CD14-positive monocyte (primary cell): Measurements from ENCODE around the gene NUBP2. TPM values are rescaled to one million over a fixed set of nuclear protein-coding genes. Genes with fewer than 3 reads are reported as not detected.

Source experiments
- DNase-seq, 3 donors: peaks; one replicate each; pipeline ENCODE4 v3.0.0-alpha.2; 2011 to 2022
- H2AFZ ChIP-seq: 2 replicates; pipeline ENCODE4 v1.6.0; 2012; ENCODE audit warnings: mild to moderate bottlenecking, low read depth, low read length, inconsistent platforms; ENCODE audit not compliant: insufficient read depth, poor library complexity, severe bottlenecking
- H3K27ac ChIP-seq, 2 donors: 1 replicate in 1 of 2; 2 replicates in 1 of 2; pipeline ENCODE4 v1.5.1; 2012 to 2013; ENCODE audit warnings: low read length in 2 of 2, control low read depth in 1 of 2, inconsistent platforms in 1 of 2, low read depth in 1 of 2, mild to moderate bottlenecking in 1 of 2
- H3K27me3 ChIP-seq, 2 donors: one replicate each; pipeline versions ENCODE4 v1.6.0 to v1.6.1; 2011 to 2013; ENCODE audit warnings: low read length in 2 of 2; ENCODE audit not compliant: control insufficient read depth in 2 of 2, insufficient read depth in 2 of 2
- H3K36me3 ChIP-seq, 2 donors: replicated peaks in 1 of 2; 1 replicate in 1 of 2; 2 replicates in 1 of 2; pipeline versions ENCODE4 v1.5.1 to v1.6.1; 2012 to 2013; ENCODE audit warnings: low read length in 2 of 2, control low read depth in 1 of 2, inconsistent platforms in 1 of 2, mild to moderate bottlenecking in 1 of 2; ENCODE audit not compliant: insufficient read depth in 2 of 2, control insufficient read depth in 1 of 2
- H3K4me1 ChIP-seq, 2 donors: 1 replicate in 1 of 2; 2 replicates in 1 of 2; pipeline versions ENCODE4 v1.5.1 to v1.6.1; 2012 to 2013; ENCODE audit warnings: low read length in 2 of 2, control low read depth in 1 of 2, inconsistent platforms in 1 of 2, mild to moderate bottlenecking in 1 of 2, moderate library complexity in 1 of 2; ENCODE audit not compliant: insufficient read depth in 2 of 2, control insufficient read depth in 1 of 2
- H3K4me2 ChIP-seq: replicated peaks from 2 replicates; pipeline ENCODE3; 2012; ENCODE audit warnings: low read length, moderate library complexity, mild to moderate bottlenecking; ENCODE audit not compliant: poor library complexity, severe bottlenecking; ENCODE audit errors: extremely low read depth
- H3K4me3 ChIP-seq, 3 experiments: fragments of 200-600 bp in 1 of 3; sonication (generic) in 1 of 3; replicated peaks in 1 of 3; 1 replicate in 2 of 3; 2 replicates in 1 of 3; pipeline ENCODE4 v1.5.1; 2011 to 2013; ENCODE audit warnings: low read length in 3 of 3, mild to moderate bottlenecking in 3 of 3, control low read depth in 2 of 3, low read depth in 2 of 3, inconsistent platforms in 1 of 3, moderate library complexity in 1 of 3
- H3K79me2 ChIP-seq: 2 replicates; pipeline ENCODE4 v1.6.0; 2012; ENCODE audit warnings: mild to moderate bottlenecking, control low read depth, inconsistent platforms, low read length, moderate library complexity; ENCODE audit not compliant: insufficient read depth
- H3K9ac ChIP-seq: 2 replicates; pipeline ENCODE4 v1.6.0; 2017; ENCODE audit warnings: low read length, mild to moderate bottlenecking; ENCODE audit not compliant: insufficient read depth, poor library complexity, severe bottlenecking
- H3K9me3 ChIP-seq, 2 donors: replicated peaks in 1 of 2; 1 replicate in 1 of 2; 2 replicates in 1 of 2; pipeline versions ENCODE4 v1.5.1 to v1.6.1; 2012 to 2013; ENCODE audit warnings: low read length in 2 of 2, control low read depth in 1 of 2; ENCODE audit not compliant: control insufficient read depth in 1 of 2, insufficient read depth in 1 of 2
- H4K20me1 ChIP-seq: 2 replicates; pipeline ENCODE4 v1.6.0; 2012; ENCODE audit warnings: mild to moderate bottlenecking, low read length, control low read depth, moderate library complexity; ENCODE audit not compliant: insufficient read depth
- H3K27ac Mint-ChIP-seq, 7 donors: one replicate each; pipeline ENCODE4 v1.8.0; 2020; ENCODE audit warnings: mild to moderate bottlenecking in 7 of 7, mixed read lengths in 7 of 7, moderate library complexity in 6 of 7, inconsistent platforms in 2 of 7
- H3K27me3 Mint-ChIP-seq, 3 donors: one replicate each; pipeline ENCODE4 v1.8.0; 2021 to 2022; ENCODE audit warnings: low read depth in 3 of 3, mild to moderate bottlenecking in 3 of 3, mixed read lengths in 3 of 3, moderate library complexity in 3 of 3, inconsistent platforms in 1 of 3
- H3K36me3 Mint-ChIP-seq, 2 donors: one replicate each; pipeline ENCODE4 v1.8.0; 2020; ENCODE audit warnings: mixed read lengths in 2 of 2, inconsistent platforms in 1 of 2, mild to moderate bottlenecking in 1 of 2
- H3K4me1 Mint-ChIP-seq: one replicate; pipeline ENCODE4 v1.8.0; 2020; ENCODE audit warnings: mild to moderate bottlenecking, mixed read lengths
- H3K4me3 Mint-ChIP-seq, 2 donors: one replicate each; pipeline ENCODE4 v1.8.0; 2020; ENCODE audit warnings: mild to moderate bottlenecking in 2 of 2, mixed read lengths in 2 of 2, moderate library complexity in 1 of 2
- H3K9me3 Mint-ChIP-seq, 7 donors: one replicate each; pipeline ENCODE4 v1.8.0; 2020 to 2022; ENCODE audit warnings: mixed read lengths in 7 of 7, mild to moderate bottlenecking in 6 of 7, moderate library complexity in 6 of 7, inconsistent platforms in 2 of 7
- WGBS: methylation state at CpG from one replicate; pipeline ENCODE4 v1.1.5; 2013; ENCODE audit warnings: missing lambda C conversion rate; ENCODE audit not compliant: insufficient coverage; 5-methylcytosine and 5-hydroxymethylcytosine counted together
- intact Hi-C, 2 donors: fragments of 100-400 bp; cut with micrococcal nuclease; formaldehyde crosslinking; loops; one replicate each; pipeline versions ENCODE4 v1.15.0 to v1.15.1; 2023
- polyA plus RNA-seq, 3 donors: library from polyadenylated mRNA; depleted of rRNA in 1 of 3; unstranded in 2 of 3; stranded (reverse) in 1 of 3; fragments of 300-500 nt in 2 of 3; fragments of >200 nt in 1 of 3; fragmentation: Illumina TruSeq in 2 of 3; gene quantifications; 1 replicate in 2 of 3; 2 replicates in 1 of 3; pipeline ENCODE4 v1.2.3, GENCODE V29; 2012 to 2021
- TF ChIP-seq, protein P1 (sequence below): fragments of 200-600 bp; IDR thresholded peaks from one replicate; pipeline ENCODE4 v1.8.0; 2022; ENCODE audit warnings: antibody characterized with exemption, mild to moderate bottlenecking

The NUBP2 gene
- polyA plus RNA-seq, 3 donors, result 34.4 to 69.5 (median 57.9) TPM

DNA sequence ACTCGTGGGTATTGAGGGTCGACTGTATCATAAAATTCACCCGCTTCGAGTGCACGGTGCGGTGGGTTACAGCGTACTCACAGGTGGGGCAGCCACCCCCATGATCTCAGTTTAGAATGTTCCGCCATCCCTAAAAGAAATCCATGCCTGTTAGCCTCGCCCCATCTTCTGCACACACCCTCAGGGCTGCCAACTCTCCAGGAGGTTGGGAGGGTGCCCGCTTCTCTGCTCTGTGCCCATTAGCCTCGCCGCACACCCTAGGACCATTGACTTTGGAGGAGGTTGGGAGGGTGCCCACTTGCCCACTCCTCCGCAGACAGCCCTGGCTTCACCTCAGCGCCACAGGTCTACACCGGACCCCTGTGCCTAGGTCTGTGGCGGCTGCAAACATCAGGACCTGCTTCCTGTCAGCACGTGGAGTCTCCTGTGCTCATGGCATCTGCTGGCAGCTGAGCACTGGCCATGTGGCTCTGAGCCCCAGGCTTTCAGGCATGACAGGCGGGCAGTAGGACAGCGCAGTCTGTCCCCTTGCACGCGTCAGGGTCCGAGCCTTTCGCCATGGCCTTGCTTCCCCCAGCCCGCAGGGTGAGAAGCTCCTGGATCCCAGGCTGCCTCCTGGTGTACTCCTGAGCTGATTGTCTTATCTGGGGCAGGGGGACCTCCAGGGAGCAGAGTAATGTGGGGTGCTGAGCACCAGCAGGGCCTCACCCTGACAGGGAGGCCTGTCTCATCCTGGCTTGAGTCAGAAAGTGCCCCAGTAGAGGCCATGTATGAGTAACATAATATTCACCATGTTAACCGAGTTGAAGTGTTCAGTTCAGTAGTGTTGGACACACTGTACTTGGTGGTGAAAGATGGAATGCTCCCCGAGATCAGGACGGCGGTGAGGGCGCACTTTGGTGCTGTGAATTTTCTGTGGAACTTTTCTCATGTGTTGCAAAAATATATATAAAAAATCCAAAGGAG is 33.3 kb upstream of the NUBP2 start:
- Mint-ChIP-seq H3K4me1 (no peaks in the 10 kb centered on the region), H3K27me3 (peaks cover 0 to 1% (median 0%) of the 10 kb centered on the region in 3 donors), H3K36me3 (peaks cover 69 to 95% of the 10 kb centered on the region in 2 donors), H3K9me3 (peaks cover 0 to 2% (median 0%) of the 10 kb centered on the region in 7 donors), H3K4me3 (no peak overlapping the region), H3K27ac (no peak overlapping the region)
- Histone ChIP-seq H2AFZ (no peak overlapping the region), H3K79me2 (no peaks in the 10 kb centered on the region), H3K36me3 (peaks cover 77 to 89% of the 10 kb centered on the region in 2 donors), H3K4me1 (no peaks in the 10 kb centered on the region), H3K9ac (no peak overlapping the region), H3K9me3 (no peaks in the 10 kb centered on the region), H3K4me3 (no peak overlapping the region), H4K20me1 (peaks cover 22% of the 10 kb centered on the region), H3K4me2 (no peak overlapping the region), H3K27ac (no peak overlapping the region), H3K27me3 (no peaks in the 10 kb centered on the region)
- WGBS, result 98% methylated on average over 20 of the region's 29 CpGs
- no peak for DNase-seq
- TF ChIP-seq, protein P1, sequence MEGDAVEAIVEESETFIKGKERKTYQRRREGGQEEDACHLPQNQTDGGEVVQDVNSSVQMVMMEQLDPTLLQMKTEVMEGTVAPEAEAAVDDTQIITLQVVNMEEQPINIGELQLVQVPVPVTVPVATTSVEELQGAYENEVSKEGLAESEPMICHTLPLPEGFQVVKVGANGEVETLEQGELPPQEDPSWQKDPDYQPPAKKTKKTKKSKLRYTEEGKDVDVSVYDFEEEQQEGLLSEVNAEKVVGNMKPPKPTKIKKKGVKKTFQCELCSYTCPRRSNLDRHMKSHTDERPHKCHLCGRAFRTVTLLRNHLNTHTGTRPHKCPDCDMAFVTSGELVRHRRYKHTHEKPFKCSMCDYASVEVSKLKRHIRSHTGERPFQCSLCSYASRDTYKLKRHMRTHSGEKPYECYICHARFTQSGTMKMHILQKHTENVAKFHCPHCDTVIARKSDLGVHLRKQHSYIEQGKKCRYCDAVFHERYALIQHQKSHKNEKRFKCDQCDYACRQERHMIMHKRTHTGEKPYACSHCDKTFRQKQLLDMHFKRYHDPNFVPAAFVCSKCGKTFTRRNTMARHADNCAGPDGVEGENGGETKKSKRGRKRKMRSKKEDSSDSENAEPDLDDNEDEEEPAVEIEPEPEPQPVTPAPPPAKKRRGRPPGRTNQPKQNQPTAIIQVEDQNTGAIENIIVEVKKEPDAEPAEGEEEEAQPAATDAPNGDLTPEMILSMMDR, result no peak
- intact Hi-C loops, result no loop called here

DNA sequence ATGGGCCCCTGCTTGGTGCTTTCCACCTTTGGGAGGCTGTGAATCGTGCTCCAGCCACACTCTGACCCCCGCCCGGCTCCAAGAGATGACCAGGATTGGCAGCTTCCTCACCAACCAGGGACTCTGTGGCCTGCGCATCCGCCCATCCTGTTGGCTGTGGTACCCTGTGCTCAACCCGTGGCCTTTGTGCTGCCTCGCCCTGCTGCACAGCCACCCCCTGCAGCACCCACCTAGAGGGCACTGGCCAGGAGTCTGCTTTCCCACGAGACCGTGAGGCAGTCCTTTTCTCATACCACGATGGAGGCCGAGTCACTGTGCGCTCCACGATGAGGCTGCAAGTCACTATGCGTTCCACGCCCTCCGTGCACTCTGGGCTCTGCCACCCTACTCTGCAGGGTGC is 30.8 kb upstream of the NUBP2 start:
- Mint-ChIP-seq H3K27me3 (peaks cover 0 to 1% (median 0%) of the 10 kb centered on the region in 3 donors), H3K36me3 (peaks cover 68 to 93% of the 10 kb centered on the region in 2 donors), H3K4me3 (no peak overlapping the region), H3K27ac (no peak overlapping the region), H3K4me1 (no peaks in the 10 kb centered on the region), H3K9me3 (no peaks in the 10 kb centered on the region)
- H3K9me3 ChIP-seq, result no peaks in the 10 kb centered on the region
- H3K27me3 ChIP-seq, result no peaks in the 10 kb centered on the region
- H3K9ac ChIP-seq, result no peak overlapping the region
- no peak for DNase-seq
- 98% methylated on average over 16 of the region's 16 CpGs for WGBS
- no peaks in the 10 kb centered on the region for H3K4me1 ChIP-seq
- peaks cover 21% of the 10 kb centered on the region for H4K20me1 ChIP-seq
- H3K27ac ChIP-seq, result no peak overlapping the region
- peaks cover 59 to 81% of the 10 kb centered on the region in 2 donors for H3K36me3 ChIP-seq
- no peak overlapping the region for H3K4me3 ChIP-seq
- intact Hi-C loops, result no loop called here
- TF ChIP-seq, protein P1, result no peak
- H2AFZ ChIP-seq, result no peak overlapping the region
- H3K79me2 ChIP-seq, result no peaks in the 10 kb centered on the region
- no peak overlapping the region for H3K4me2 ChIP-seq
